ENCODE results near the gene DDX51. TPM values are rescaled to one million over a fixed set of nuclear protein-coding genes. Genes with fewer than 3 reads are reported as not detected.

The DDX51 gene
- total RNA-seq, 1 experiment from 2014 or later: 26.7 TPM

DNA sequence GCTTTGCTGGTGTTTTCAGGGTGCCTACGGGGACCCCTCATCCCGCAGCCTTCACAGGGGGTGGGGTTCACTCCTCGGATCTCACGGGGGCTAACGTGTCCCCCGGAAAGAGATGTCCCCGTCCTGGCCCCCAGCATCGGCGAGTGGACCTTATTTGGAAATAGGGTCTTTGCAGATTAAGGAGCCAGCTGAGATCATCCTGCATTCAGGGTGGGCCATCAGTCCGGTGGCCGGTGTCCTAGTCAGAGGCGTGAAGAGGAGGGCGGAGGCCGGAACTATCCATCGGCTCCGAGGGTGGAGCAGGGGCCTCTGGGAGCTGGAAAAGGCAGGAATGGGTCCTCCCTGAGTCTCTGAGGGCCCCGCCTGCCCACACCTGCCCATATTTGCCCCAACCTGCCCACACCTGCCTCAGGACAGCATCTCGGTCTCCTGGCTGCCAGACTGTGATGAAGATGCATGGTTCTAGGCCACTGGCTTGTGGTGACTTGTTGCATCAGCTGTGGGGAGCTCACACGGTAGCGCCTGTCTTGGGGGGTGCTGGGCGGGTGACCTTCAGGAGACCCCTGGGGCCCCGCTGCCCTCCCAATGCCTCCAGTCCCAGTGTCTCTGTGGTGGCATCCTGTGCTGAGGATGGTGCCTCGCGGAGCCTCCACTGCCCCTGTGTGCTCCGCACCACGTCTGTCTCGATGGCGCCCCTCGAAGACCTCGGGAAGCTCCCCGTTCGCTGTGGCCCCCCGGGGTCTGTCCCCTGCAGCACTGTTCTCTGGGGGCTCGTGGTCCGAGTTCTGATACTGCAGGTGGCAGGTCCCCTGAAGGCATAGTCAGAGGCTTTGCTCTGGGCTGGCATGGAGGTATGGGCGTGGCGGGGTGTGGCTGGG lies 14.8 kb upstream of the DDX51 start:
- no peaks in the 10 kb centered on the region for H4K20me1 ChIP-seq (ENCODE audit: low read length)
- no peak overlapping the region for H3K9ac ChIP-seq (ENCODE audit: low read length)
- peaks cover 20% of the 10 kb centered on the region; the same call in 1 of the 2 replicates for H3K4me1 ChIP-seq (ENCODE audit: insufficient read depth, low read length)
- H3K9me2 ChIP-seq (replicated peaks; ENCODE audit: low read length): no peaks in the 10 kb centered on the region
- CTCF ChIA-PET: no interaction called here
- no peak overlapping the region for H3K4me3 ChIP-seq (ENCODE audit: low read length)
- ATAC-seq (no peak), DNase-seq (no peak)
- no peak overlapping the region for H2AFZ ChIP-seq (ENCODE audit: low read length)
- H3K27ac ChIP-seq (ENCODE audit: low read length): no peak overlapping the region
- POLR2A ChIA-PET (ENCODE audit: unreplicated experiment): no interaction called here
- H3K4me2 ChIP-seq (ENCODE audit: low read length): no peak overlapping the region
- TF ChIP-seq, protein P1, sequence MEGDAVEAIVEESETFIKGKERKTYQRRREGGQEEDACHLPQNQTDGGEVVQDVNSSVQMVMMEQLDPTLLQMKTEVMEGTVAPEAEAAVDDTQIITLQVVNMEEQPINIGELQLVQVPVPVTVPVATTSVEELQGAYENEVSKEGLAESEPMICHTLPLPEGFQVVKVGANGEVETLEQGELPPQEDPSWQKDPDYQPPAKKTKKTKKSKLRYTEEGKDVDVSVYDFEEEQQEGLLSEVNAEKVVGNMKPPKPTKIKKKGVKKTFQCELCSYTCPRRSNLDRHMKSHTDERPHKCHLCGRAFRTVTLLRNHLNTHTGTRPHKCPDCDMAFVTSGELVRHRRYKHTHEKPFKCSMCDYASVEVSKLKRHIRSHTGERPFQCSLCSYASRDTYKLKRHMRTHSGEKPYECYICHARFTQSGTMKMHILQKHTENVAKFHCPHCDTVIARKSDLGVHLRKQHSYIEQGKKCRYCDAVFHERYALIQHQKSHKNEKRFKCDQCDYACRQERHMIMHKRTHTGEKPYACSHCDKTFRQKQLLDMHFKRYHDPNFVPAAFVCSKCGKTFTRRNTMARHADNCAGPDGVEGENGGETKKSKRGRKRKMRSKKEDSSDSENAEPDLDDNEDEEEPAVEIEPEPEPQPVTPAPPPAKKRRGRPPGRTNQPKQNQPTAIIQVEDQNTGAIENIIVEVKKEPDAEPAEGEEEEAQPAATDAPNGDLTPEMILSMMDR (conservative IDR thresholded peaks at IDR 0.05; ENCODE audit: low read depth, low read length): no peak
- TF ChIP-seq EZH2phosphoT487 (IDR thresholded peaks at IDR 0.05; ENCODE audit: borderline replicate concordance, low read length) (no peak), EZH2 (IDR thresholded peaks at IDR 0.05; ENCODE audit: low read length, unreplicated experiment) (no peak)
- BruUV-seq (replicated peaks): no TSS peak
- H3K9me3 ChIP-seq (ENCODE audit: low read length): 0 out of 2 replicates have a peak, but pooled peaks cover 7% of the 10 kb centered on the region
- no peaks in the 10 kb centered on the region for H3K79me2 ChIP-seq (ENCODE audit: low read length)
- intact Hi-C loops (cut with micrococcal nuclease): no loop called here
- peaks cover 25% of the 10 kb centered on the region for H3K36me3 ChIP-seq (ENCODE audit: low read depth, low read length)
- H3F3A ChIP-seq (ENCODE audit: low read length, unreplicated experiment): peaks cover 13% of the 10 kb centered on the region
- H3K27me3 ChIP-seq (ENCODE audit: low read length): no peaks in the 10 kb centered on the region

DNA sequence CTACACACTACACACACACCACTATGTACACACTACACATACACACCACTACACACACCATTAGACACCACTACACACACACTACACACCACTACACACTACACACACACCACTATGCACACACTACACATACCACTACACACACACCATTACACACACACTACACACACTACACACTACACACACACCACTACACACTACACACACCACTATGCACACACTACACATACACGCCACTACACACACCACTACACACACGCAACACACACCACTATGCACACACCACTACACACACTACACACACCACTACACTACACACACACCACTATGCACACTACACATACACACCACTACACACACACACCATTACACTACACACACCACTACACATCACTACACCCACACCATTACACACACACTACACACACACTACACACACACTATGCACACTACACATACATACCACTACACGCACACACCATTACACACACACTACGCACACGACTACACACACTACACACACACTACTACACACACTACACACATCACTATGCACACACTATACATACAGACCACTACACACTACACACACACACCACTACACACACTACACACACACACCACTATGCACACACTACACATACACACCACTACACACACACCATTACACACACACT lies 13.8 kb upstream of the DDX51 start:
- peaks cover 11% of the 10 kb centered on the region; the same call in 1 of the 2 replicates for H3K4me1 ChIP-seq (ENCODE audit: insufficient read depth, low read length)
- POLR2A ChIA-PET (ENCODE audit: unreplicated experiment): no interaction called here
- H4K20me1 ChIP-seq (ENCODE audit: low read length): no peaks in the 10 kb centered on the region
- no peak for DNase-seq
- ATAC-seq: no peak
- BruUV-seq (replicated peaks): no TSS peak
- TF ChIP-seq EZH2 (IDR thresholded peaks at IDR 0.05; ENCODE audit: low read length, unreplicated experiment): no peak
- TF ChIP-seq EZH2phosphoT487 (IDR thresholded peaks at IDR 0.05; ENCODE audit: borderline replicate concordance, low read length): no peak
- TF ChIP-seq, protein P1 (conservative IDR thresholded peaks at IDR 0.05; ENCODE audit: low read depth, low read length): no peak
- intact Hi-C loops (cut with micrococcal nuclease): no loop called here
- no peak overlapping the region for H3K27ac ChIP-seq (ENCODE audit: low read length)
- no peaks in the 10 kb centered on the region for H3K9me2 ChIP-seq (replicated peaks; ENCODE audit: low read length)
- H2AFZ ChIP-seq (ENCODE audit: low read length): no peak overlapping the region
- no peak overlapping the region for H3K4me2 ChIP-seq (ENCODE audit: low read length)
- H3K36me3 ChIP-seq (ENCODE audit: low read depth, low read length): peaks cover 25% of the 10 kb centered on the region
- H3F3A ChIP-seq (ENCODE audit: low read length, unreplicated experiment): peaks cover 13% of the 10 kb centered on the region
- no peaks in the 10 kb centered on the region for H3K79me2 ChIP-seq (ENCODE audit: low read length)
- CTCF ChIA-PET: no interaction called here
- H3K4me3 ChIP-seq (ENCODE audit: low read length): no peak overlapping the region
- H3K9me3 ChIP-seq (ENCODE audit: low read length): 0 out of 2 replicates have a peak, but pooled peaks cover 7% of the 10 kb centered on the region
- H3K9ac ChIP-seq (ENCODE audit: low read length): no peak overlapping the region
- H3K27me3 ChIP-seq (ENCODE audit: low read length): no peaks in the 10 kb centered on the region

Data from PC-3 (cell line).